GM19467 (cell line): ENCODE data around the gene WFDC12.

Experiments
- ATAC-seq: cut with Tn5 transposase; IDR thresholded peaks from one replicate; pipeline ENCODE4 v1.9.1; 2021; ENCODE audit warnings: mild to moderate bottlenecking, moderate library complexity; ENCODE audit not compliant: unreplicated experiment

WFDC12 gene

DNA sequence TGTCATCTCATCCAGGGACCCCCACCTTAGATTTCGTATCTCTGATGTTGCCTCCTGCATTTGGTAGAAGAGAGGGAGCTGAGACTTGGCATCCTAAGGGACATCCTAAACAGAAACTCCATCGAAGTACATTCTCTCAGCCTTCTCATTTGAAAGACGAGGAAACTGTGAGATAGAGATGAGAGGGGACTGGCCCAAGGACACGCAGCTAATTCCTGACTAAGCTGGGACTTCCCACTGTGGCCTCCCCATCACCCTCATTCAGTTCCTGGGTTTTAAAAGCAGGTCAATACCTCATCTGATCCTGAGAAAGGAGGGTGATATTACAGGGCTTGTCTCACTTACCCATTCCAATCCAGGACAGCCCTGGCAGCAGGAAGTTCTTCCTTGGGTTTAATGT lies 8.4 kb downstream of the WFDC12 start:
- no peak for ATAC-seq

DNA sequence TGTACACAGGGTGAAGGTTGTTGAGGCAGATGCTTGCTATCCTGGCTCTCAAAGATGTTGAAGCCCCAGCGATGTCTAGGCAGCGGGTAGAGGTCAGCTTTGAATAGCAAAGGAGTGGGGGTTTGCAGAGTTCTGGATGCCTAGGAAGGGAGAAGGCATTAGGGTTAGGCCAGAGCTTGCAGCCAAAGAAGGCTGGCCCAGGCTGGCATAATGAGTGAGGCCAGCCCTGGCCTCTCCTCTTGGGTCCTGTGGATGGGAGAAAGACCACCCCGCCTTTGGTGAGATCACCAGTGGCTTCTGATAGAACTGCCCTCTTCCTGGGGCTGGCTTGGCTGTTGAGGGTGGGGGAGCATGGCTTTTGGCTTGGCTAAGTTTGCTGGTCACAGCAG lies 8.9 kb downstream of the WFDC12 start:
- no peak for ATAC-seq

DNA sequence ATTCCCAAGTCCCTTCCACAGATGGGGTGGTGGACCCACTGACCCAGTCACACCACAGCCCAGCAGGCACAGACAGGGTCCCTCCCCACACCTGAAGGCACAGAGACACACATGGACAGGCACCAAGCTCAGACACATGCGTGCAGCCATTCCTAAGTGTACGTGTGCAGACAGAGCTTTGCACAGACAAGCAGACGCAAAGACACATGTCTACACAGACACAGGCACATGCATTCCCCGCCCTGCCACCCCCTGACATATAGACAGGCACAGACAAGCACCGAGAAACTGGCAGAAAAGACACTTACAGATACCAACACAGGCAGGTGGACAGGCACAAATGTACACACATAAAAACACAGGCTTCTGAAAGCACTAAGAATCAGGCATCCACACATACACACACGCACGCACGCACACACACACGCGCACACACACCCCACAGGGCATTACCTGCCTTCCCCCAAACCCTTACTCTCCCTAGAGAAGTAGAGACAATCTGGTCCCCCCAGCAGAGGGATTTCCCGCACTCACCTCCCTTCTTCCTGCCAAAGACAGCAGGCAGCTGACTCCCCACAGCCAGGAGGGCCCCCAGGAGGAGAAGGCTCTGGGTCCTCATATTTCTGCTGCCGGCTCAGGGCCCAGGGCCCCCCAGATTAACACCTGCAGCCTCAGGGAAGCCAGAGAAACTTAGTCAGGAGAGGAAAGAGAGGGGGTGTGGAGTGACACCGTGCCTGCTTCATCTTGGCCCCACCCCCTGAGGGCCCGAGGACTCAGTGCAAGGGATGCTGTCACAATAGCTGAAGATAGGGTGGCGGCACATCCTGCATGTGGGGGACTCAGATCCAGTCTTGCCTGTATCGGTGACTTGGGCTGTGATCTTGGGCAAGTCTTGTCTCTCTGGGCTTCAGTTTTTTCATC lies 9.5 kb downstream of the WFDC12 start, which contains the start of gene WFDC5:
Gene WFDC5 (minus strand): TSS at position 710 of the 921 bp plus-strand sequence. CDS start 91 bp downstream, at position 619.
- ATAC-seq = no peak

DNA sequence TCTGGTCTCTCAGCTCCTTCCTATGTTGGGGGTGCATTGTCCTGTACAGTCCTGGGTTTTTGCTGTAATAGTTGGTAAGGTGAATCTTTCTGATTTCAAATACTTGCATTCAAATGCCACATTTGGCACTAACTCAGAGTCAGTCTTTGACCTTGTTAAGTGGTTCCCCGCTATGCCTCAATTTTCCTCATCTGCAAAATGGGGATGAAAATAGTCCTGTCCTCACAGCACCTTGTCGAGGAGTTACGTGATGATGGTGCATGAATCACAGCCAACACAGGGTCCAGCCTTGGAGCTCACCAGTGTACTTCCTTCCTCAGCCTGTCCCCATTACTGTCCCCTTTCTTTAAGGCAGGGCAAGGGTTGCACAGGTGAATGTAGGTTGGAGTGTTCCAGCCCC lies 10.4 kb downstream of the WFDC12 start:
- ATAC-seq = no peak

DNA sequence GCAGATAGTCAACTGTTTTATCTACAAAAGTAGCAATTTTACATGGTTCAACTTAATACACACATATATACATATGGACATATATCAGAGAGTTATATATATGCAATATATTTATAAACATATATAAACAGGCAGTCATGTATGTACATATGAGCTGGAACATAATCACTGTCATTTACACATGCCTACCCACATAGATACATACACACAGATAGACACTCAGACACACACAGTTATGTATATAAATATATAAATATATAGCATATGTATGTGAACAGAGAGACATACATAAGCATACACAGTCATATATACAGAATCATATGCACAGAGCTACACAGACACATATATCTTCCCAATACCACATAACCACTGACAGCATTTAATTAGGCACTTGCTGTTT lies 11.5 kb downstream of the WFDC12 start:
- no peak for ATAC-seq

DNA sequence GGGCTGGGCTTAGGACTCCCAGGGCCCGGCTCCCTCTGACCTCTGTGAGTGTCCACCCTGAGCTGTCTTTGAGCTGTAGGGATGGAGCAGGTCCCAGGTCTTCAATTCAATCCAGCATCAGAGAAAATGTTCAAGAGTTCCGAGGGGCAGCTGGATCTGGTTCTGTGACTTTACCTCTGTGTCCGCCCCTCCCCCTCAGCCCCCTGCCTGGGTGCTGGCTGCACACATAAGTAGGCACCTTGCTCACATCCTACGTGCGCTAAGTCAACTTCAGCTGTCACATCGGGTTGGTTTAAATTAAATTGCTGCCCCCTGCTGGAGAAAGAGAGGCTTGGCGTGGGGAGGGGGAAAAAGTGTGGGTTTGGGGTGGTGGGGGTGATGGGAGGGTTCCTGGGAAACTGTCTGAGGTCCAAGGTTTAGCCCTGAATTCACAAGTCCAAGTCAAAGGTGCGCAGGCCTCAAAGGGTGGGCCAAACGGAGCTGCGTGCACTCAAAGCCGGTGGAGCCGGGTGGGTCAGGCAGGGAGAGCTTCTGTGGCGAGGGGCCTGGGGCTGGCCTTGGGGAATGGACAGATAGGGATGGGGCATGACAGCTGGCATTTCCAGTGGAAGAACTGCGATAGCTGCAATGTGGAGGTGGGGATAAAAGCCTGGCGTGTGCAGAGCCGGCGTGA lies 12.3 kb downstream of the WFDC12 start:
- no peak for ATAC-seq

DNA sequence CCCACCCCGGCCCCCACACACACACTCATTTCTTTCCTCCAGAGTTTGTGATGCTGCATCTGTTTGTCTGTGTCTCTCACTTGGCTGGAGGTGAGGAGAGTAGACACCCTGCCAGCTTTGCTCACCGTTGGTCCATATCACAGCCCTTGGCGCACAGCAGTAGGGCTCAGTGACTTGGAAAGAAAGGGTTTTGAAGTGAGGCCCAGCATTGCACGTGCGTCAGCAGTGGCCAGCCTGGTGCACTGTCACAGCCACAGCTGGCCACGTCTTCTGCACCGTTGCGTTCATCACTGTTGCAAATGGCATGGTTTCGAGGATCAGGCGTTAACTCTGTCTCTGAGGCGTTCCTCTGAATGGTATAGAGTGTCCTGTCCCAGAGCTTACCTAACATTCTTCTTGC lies 13.0 kb downstream of the WFDC12 start:
- no peak for ATAC-seq

DNA sequence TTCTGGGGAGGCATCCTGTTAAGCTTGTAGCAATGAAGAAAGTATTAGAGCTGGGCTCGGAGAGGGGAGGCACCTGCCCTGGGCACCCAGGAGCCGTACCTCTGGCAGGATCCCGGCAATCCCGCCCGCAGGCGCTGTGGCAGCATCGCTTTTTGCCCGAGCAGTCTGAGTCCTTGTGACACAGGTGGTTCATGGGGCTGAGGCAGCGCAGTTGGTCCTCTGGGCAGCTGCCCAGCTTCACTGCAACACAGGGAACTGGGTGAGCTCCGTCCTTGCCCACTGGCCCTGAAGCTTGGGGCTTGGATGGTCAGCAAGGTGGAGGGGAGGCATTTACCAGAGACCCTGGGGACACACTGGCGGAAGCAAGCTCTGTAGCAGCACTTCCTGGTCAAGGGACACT lies 14.0 kb downstream of the WFDC12 start:
- no peak for ATAC-seq

DNA sequence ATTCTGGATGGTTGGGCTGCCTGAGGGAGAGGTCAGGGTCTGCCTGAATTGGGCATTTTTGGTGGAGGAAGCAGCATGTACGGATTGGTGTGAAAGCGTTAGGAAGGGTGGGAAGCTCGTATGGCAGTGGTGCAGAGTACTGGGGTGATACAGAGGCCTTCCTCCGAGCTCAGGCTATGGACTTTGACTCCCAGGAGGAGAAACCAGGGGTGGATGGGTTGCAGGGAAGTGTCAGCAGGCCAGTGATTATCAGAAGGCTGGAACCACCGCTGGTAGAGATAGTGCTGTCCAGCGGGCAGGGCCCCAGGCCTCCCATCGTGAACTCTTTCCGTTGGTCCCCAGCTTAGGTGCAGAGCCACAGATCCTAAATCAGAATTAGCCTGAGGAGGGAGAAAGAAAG lies 14.6 kb downstream of the WFDC12 start:
- ATAC-seq = no peak

DNA sequence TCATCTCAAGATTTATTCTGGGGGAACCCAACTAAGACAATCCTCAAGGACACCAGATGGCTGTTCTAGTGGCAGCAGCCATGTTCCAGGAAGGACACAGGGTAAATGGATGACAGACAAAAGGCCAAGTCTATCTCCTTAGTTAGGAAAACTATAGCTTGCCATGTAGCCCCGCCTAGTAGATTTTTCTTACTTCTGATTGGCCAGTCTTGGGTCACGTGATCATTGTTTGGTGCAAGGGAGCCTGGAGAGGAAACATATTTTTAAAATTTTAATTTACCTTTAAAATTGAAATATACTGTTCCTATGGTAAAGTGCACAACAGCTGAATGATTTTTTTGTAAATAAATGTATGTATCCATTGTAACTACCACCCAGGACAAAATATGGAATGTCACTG lies 18.9 kb downstream of the WFDC12 start:
- no peak for ATAC-seq

DNA sequence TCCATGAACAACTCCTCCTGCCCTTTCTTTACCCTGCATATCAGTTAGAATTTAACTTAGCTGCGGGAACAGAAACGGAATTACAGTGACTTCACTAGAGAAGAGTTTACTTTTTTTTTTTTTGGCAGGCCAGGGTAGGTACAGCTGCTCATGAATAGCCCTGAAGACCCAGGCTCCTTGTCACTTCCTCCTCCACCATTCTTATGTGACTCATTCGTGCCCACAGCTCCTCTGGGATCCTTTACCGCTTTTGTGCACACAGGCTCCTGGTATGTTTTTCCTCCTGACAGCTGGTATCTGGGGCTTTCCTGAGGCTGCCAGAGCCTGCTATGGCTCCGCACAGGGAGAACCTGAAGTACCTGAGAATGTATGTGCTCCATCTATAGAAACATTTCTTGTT lies 19.5 kb downstream of the WFDC12 start:
- no peak for ATAC-seq

DNA sequence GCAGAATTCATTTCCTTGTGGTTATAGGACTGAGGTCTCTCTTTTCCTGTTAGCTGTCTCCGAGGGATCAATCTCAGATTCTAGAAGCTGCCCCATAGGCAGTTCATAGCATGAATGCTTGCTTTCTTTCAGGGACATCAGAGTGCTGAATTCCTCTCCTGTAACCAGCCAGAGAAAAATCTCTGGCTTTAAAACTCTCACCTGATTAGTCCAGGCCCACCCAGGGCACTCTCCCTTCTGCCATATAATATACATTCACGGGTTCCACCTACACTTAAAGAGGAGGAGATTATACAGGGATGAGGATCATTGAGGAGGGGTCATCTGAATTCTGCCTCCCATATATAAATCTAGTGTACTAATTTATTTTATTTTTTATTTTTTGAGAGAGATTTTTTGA lies 21.2 kb downstream of the WFDC12 start:
- no peak for ATAC-seq

DNA sequence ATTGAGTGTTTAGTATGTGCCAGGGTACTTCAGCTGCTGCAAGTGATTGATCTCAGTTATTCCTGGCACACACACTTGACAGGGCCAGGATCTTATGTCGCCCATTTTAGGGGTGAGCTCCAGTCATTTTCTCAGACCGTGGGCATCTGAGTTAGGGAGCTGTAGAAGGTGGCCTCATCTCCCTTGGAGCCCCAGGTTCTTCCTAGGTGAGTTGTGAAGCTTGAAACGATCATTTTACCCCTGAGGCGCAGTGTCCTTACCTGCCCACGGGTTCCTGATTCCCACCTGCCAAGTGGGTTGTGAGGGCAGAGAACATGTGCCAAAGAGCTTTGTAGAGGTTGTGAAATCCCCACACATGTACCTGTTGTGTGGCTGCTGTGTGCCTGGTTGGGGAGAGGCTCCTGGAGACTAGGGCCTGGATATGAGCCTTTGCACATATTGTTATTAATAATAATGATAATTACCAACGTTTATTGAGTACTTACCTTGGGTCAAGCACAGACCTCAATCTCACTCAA lies 22.9 kb downstream of the WFDC12 start:
- ATAC-seq = no peak

DNA sequence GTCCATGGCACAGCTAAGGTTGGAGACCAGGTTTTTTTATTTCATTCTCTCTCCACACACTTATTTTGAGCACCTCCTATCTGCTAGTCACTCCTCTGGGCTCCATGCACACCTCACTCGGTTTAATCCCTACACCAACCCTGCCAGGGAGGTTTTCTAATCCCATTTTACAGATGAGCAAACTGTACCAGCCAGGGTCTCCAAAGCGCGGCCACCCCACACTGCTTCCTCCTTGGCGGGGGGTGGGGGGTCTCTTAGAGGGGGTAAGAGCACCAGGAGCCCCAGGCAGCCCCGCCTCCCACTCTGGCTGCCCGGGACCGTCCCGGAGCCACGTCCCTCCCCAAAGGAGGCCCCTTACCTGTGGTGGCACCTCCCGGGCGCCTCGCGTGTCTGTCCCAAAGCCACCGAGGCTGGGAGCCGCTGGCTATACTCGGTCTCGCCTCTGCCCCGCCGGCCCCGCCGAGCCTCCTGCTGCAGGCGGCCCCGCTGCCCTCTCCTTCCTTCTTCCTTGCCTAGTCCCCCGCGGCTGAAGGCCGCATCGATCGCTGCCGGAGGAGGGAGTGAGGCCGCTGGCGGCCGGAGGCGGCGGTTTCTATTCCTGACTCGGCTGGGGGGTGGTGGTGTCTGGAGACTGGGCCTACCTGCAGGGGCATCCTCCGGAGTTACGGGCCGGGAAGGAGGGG lies 23.6 kb downstream of the WFDC12 start, which contains the start of gene KCNS1:
Gene KCNS1 (minus strand): TSS at position 565 of the 683 bp plus-strand sequence. CDS start 1,891 bp downstream, outside the sequence.
- no peak for ATAC-seq

DNA sequence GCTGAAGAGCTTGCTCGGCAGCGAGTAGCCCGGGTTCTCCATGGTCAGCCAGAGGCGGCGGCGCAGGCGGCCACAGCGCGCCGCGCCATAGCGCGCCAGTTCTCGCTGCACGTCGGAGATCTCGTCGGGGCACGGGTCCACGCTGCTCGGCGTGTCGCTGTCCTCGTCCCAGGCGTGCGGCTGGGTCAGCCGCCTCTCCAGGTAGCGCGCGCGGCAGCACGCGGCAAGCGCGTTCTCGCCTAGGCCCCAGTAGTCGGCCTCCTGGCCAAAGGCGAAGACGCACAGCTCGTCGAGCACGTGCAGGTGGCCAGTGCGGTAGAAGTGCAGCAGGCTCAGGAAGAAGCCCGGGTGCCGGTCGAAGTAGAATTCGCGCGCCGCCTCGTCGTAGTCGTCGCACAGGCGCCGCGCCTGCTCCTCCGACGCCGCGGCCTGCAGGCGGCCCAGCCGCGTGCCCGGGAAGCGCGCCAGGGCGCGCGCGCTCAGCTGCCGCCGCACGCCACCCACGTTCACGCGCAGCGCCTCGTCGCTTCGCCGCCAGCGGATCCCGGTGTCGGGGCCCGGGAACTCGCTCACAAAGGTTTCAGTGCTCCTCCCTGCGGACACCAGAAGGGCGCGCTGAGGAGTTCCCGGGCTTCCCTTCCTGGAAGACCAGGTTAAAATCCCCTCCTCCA lies 26.0 kb downstream of the WFDC12 start:
- ATAC-seq = no peak

DNA sequence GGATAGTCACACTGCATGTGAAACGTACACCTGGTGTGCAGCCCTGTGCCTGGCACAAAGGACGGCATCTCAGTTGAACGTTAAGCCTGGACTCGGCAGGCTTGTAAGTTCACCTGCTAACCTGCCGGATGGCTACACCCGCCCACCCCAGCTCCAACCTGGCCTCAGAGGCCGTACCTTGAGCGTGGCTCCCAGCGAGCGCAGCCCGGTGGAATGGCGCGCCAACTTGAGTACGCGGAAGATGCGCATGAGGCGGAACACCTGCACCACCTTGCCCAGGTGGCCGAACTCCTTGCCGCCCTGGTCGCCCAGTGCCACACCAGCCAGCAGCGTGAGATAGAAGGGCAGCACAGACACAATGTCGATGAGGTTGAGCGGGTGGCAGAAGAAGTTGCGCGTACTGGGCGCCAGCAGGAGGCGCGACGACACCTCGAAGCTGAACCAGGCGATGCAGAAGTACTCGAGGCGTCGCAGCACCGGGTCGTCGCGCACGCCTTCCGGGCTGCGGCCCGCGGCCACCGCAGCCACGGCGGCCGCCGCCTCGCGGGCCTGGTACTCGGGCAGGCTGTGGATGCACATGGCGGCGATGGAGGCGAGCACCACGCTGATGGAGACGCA lies 26.7 kb downstream of the WFDC12 start:
- no peak for ATAC-seq

DNA sequence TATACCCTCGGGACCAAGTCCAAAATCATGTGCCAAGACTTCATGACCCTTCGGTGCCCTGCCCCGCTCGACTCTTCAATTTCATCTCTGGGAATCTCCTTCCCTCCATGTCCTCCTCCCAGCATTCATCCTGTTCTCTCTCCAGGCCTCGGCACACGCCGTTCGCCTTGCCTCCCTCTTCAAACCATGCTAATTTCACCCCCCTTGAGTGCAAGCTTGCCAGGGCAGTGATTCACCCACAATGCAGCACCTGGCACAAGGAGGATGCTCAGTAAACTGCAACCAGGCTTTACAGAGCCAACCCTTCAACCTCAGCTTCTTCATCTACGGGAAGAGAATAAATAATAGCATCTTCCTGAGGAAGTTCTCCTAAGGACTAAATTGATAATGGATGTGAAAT lies 27.5 kb downstream of the WFDC12 start:
- ATAC-seq = no peak

DNA sequence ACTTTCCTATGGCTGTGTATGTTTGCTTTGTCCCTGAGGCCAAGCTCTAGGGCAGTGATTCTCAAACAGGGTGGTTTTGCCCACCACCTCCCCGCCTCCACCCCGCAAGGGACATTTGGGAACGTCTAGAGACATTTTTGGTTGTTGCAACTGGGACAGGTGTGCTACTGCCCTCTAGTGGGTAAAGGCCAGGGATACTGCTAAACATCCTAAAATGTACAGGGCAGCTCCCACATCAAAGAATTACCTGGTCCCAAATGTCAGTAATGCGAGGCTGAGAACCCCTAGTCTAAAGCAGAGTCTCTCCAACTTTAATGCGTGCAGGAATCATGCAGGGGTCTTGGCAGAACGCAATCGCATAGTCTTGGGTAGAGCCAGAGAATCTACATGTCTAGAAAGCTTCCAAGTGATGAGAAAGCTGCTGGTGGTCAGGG lies 28.4 kb downstream of the WFDC12 start:
- ATAC-seq = no peak

DNA sequence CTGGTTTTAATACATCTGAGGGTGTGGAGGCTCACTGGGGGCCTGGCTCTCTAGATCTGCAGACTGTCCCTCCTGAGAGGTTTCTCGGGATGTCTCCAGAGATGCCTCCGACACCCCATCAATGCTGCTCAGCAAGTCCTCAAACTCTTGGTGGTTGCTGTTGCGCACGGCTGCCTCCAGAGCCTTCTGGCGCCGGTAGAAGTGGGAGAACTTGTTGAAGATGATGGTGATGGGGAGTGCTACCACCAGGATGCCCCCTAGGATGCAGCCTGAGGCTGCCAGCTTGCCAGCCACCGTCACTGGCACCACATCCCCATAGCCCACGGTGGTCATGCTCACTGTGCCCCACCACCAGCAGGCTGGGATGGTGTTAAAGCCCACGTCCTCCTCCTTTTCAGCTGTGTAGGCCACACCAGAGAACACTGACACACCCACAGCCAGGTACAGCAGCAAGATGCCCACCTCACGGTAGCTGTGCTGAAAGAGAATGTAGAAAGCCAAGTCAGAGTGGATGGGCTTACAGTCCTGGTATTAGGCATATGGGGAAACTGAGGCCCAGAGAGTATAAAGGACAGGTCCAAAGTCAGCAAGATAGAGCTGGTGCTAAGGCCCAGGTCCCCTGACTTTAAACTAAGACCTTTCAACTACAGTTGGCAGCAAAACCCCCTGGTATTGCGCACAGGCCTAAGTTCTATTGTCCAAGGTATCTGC lies 29.2 kb downstream of the WFDC12 start:
- ATAC-seq = no peak

DNA sequence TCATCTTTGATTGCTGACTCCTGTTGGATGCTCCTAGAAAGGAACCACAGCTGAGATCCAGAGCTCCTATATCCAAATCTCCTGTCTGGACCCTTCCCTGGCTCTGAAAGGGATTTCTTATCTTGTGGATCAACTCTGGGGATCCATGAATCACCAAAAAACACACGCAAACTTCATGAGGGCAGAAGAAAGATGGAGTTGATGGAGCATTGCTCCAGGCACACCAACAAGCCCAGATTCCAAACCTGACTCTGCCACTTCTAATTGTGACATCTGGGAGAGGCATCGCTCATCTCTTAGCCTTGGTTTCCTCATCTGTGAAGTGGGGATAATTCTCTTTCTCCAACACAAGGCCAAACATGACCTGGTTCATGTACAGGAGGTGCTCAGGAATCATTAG lies 30.1 kb downstream of the WFDC12 start:
- ATAC-seq = no peak
